Panc1 (cell line): ENCODE results near the gene GNB1. TPM values are rescaled to one million over a fixed set of nuclear protein-coding genes. Genes with fewer than 3 reads are reported as not detected.

Experiments used
- ATAC-seq: fragments of 200-7000 bp; cut with Tn5 transposase; 2 replicates; pipeline ENCODE4 v1.9.1; 2020; ENCODE audit warnings: mild to moderate bottlenecking, moderate library complexity
- BruUV-seq: library from RNA; stranded (reverse); fragments of 400-500 nt; replicated peaks from 2 replicates; lab custom pipeline; 2021; lab: Mats Ljungman, UMichigan
- CTCF ChIA-PET: fragments of 300-600 bp; sonication (Branson Sonifier 250); formaldehyde crosslinking; loops from one replicate; lab custom pipeline; 2022; ENCODE audit warnings: antibody characterized with exemption; lab: Charles Lee
- POLR2A ChIA-PET: fragments of 300-600 bp; sonication (Branson Sonifier 250); formaldehyde crosslinking; loops from one replicate; lab custom pipeline; 2022; ENCODE audit warnings: antibody characterized with exemption; lab: Charles Lee
- DNase-seq: peaks from one replicate; pipeline ENCODE4 v3.0.0-alpha.2; 2010; ENCODE audit warnings: low read depth, low spot score
- H3K27ac ChIP-seq: 2 replicates; pipeline ENCODE4 v1.5.1; 2011; ENCODE audit warnings: mild to moderate bottlenecking, low read length, inconsistent platforms
- H3K27me3 ChIP-seq: fragments of 200-500 bp; sonication (Bioruptor generic); 2 replicates; pipeline ENCODE4 v1.6.0; 2014; ENCODE audit warnings: low read length, inconsistent platforms; ENCODE audit not compliant: control insufficient read depth, insufficient read depth
- H3K36me3 ChIP-seq: fragments of 200-500 bp; sonication (Bioruptor generic); 2 replicates; pipeline ENCODE4 v1.5.1; 2014; ENCODE audit warnings: inconsistent platforms, mild to moderate bottlenecking, low read length, moderate library complexity; ENCODE audit not compliant: control insufficient read depth, insufficient read depth
- H3K4me1 ChIP-seq: 2 replicates; pipeline ENCODE4 v1.5.1; 2011; ENCODE audit warnings: inconsistent platforms, mild to moderate bottlenecking, low read length, moderate library complexity; ENCODE audit not compliant: control insufficient read depth, insufficient read depth
- H3K4me3 ChIP-seq, 2 experiments: 2 replicates each; pipeline ENCODE4 v1.5.1; 2011 to 2012; ENCODE audit warnings: low read depth in 2 of 2, low read length in 2 of 2, mild to moderate bottlenecking in 2 of 2, inconsistent platforms in 1 of 2, moderate library complexity in 1 of 2
- H3K9me3 ChIP-seq: fragments of 200-500 bp; sonication (Bioruptor generic); 2 replicates; pipeline ENCODE4 v1.5.1; 2014; ENCODE audit warnings: low read depth, mild to moderate bottlenecking, inconsistent platforms, low read length, moderate library complexity; ENCODE audit not compliant: control insufficient read depth, insufficient read depth
- POLR2AphosphoS5 ChIP-seq: IDR thresholded peaks from 2 replicates; pipeline ENCODE4 v1.6.1; 2012; ENCODE audit warnings: mild to moderate bottlenecking, low read depth, low read length, moderate library complexity
- SIN3A ChIP-seq: IDR thresholded peaks from 2 replicates; pipeline ENCODE4 v1.6.1; 2012; ENCODE audit warnings: low read depth, mild to moderate bottlenecking, low read length, moderate library complexity, borderline replicate concordance; ENCODE audit not compliant: insufficient read depth
- TCF7L2 ChIP-seq: IDR thresholded peaks from 2 replicates; pipeline ENCODE4 v1.6.1; 2011; ENCODE audit warnings: mild to moderate bottlenecking, low read depth, low read length, inconsistent platforms
- in situ Hi-C: cut with HindIII; loops from 2 replicates; pipeline ENCODE4 v1.10.0; 2016; ENCODE audit warnings: low sequenced_read_pairs, low pct_unique_long_range_greater_than_20kb
- intact Hi-C: fragments of 100-400 bp; cut with micrococcal nuclease; formaldehyde crosslinking; loops from one replicate; pipeline ENCODE4 v1.10.0; 2022; ENCODE audit not compliant: unreplicated experiment
- total RNA-seq: library from RNA; stranded (reverse); gene quantifications from one replicate; pipeline ENCODE4 v1.2.1, GENCODE V29; 2021; ENCODE audit not compliant: unreplicated experiment
- TF ChIP-seq, protein P1 (sequence below): fragments of 450-650 bp; IDR thresholded peaks from 2 replicates; pipeline ENCODE4 v1.5.1; 2017; ENCODE audit warnings: mild to moderate bottlenecking
- TF ChIP-seq, protein P2 (sequence below), 2 experiments: IDR thresholded peaks; 2 replicates each; pipeline ENCODE4 v1.6.1; 2011 to 2012; ENCODE audit warnings: low read depth in 2 of 2, control low read depth in 1 of 2, low read length in 1 of 2, mild to moderate bottlenecking in 1 of 2, moderate library complexity in 1 of 2; ENCODE audit not compliant: insufficient read depth in 1 of 2

GNB1 gene
- total RNA-seq, 1 experiment from 2014 or later: 499 TPM

DNA sequence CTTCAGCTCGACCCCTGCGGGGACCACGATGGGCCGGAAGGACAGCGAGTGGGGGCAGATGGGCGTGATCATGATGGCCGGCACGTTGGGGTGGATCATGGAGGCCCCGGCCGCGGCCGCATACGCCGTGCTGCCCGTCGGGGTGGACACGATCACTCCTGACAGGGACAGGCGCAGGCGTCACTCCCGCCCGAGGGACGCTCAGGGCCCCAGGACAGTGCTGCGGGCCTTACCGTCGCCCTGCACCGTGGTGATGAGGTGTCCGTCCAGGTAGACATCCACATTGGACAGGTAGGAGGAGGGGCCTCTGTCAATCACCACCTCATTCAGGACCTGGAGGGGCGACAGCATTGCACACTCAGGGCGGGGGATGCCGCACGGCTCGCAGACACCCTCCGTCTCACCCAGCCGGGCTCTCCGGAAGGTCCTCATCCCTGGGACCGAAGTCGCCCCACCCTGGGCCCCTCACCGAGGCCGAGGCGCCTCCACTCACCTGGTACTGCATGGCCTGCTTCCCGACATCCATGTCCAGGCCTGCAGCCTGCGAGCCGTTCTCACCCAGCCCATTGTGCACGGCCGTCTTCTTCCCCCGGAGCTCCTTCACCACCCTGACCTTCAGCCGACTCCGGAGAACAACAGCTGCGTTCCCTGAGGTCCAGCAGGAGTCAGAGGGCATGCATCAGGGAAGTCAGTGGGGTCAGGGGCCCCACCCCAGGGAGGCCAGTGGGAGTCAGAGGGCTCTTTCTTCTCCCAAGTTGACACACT lies 136.7 kb downstream of the GNB1 start:
- H3K36me3 ChIP-seq: no peaks in the 10 kb centered on the region
- H3K27ac ChIP-seq: no peak overlapping the region
- ATAC-seq (no peak), DNase-seq (no peak)
- no peaks in the 10 kb centered on the region for H3K27me3 ChIP-seq
- TF ChIP-seq SIN3A (no peak), POLR2AphosphoS5 (no peak), TCF7L2 (no peak)
- TF ChIP-seq, protein P1, sequence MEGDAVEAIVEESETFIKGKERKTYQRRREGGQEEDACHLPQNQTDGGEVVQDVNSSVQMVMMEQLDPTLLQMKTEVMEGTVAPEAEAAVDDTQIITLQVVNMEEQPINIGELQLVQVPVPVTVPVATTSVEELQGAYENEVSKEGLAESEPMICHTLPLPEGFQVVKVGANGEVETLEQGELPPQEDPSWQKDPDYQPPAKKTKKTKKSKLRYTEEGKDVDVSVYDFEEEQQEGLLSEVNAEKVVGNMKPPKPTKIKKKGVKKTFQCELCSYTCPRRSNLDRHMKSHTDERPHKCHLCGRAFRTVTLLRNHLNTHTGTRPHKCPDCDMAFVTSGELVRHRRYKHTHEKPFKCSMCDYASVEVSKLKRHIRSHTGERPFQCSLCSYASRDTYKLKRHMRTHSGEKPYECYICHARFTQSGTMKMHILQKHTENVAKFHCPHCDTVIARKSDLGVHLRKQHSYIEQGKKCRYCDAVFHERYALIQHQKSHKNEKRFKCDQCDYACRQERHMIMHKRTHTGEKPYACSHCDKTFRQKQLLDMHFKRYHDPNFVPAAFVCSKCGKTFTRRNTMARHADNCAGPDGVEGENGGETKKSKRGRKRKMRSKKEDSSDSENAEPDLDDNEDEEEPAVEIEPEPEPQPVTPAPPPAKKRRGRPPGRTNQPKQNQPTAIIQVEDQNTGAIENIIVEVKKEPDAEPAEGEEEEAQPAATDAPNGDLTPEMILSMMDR: no peak
- TF ChIP-seq, protein P2, sequence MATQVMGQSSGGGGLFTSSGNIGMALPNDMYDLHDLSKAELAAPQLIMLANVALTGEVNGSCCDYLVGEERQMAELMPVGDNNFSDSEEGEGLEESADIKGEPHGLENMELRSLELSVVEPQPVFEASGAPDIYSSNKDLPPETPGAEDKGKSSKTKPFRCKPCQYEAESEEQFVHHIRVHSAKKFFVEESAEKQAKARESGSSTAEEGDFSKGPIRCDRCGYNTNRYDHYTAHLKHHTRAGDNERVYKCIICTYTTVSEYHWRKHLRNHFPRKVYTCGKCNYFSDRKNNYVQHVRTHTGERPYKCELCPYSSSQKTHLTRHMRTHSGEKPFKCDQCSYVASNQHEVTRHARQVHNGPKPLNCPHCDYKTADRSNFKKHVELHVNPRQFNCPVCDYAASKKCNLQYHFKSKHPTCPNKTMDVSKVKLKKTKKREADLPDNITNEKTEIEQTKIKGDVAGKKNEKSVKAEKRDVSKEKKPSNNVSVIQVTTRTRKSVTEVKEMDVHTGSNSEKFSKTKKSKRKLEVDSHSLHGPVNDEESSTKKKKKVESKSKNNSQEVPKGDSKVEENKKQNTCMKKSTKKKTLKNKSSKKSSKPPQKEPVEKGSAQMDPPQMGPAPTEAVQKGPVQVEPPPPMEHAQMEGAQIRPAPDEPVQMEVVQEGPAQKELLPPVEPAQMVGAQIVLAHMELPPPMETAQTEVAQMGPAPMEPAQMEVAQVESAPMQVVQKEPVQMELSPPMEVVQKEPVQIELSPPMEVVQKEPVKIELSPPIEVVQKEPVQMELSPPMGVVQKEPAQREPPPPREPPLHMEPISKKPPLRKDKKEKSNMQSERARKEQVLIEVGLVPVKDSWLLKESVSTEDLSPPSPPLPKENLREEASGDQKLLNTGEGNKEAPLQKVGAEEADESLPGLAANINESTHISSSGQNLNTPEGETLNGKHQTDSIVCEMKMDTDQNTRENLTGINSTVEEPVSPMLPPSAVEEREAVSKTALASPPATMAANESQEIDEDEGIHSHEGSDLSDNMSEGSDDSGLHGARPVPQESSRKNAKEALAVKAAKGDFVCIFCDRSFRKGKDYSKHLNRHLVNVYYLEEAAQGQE (IDR thresholded peaks at IDR 0.05; ENCODE audit: insufficient read depth in 1 of 2, low read depth in 2 of 2, low read length in 1 of 2): no peak
- H3K4me3 ChIP-seq: no peak overlapping the region
- no peaks in the 10 kb centered on the region for H3K4me1 ChIP-seq
- no peaks in the 10 kb centered on the region for H3K9me3 ChIP-seq
- in situ Hi-C loops: no loop called here
- no TSS peak for BruUV-seq
- intact Hi-C loops: no loop called here
- CTCF ChIA-PET: interaction anchor here (0.6 kb wide), 1 partner anchor 25 kb away, joined by 8 read pairs; no protein-coding TSS in a partner anchor
- POLR2A ChIA-PET: no interaction called here

DNA sequence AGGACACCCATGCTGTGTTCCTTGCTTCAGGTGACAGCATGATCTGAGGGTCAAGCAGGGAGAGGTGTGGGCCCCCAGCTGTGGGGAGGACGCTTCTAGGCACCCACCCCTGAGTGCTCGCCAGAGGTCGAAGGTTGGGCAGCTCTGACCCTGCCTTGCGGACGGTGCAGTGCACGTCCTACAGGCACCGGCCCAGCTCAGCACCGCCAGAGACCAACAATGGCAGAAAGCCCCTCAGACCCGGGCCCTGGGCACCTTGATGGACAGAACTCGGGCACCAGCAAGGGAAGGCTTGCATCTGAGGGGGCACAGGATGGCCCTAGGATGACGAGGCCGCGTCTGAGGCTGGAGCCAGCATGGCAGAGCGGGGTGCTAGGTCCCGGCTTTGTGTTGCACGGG lies 137.3 kb downstream of the GNB1 start:
- ATAC-seq: no peak; the same call in 1 of the 2 replicates
- TF ChIP-seq POLR2AphosphoS5: no peak
- TF ChIP-seq, protein P1: no peak
- TF ChIP-seq TCF7L2: no peak
- TF ChIP-seq, protein P2 (IDR thresholded peaks at IDR 0.05; ENCODE audit: insufficient read depth in 1 of 2, low read depth in 2 of 2, low read length in 1 of 2): no peak
- no peak for TF ChIP-seq SIN3A
- POLR2A ChIA-PET: no interaction called here
- H3K27ac ChIP-seq: no peak overlapping the region
- H3K9me3 ChIP-seq: no peaks in the 10 kb centered on the region
- no TSS peak for BruUV-seq
- H3K4me1 ChIP-seq: peaks cover 4% of the 10 kb centered on the region; the same call in 1 of the 2 replicates
- no peaks in the 10 kb centered on the region for H3K36me3 ChIP-seq
- intact Hi-C loops (no loop called here), in situ Hi-C loops (no loop called here)
- no peak overlapping the region for H3K4me3 ChIP-seq
- H3K27me3 ChIP-seq: no peaks in the 10 kb centered on the region
- DNase-seq: no peak
- CTCF ChIA-PET: interaction anchor here (0.6 kb wide), 1 partner anchor 152 kb away, joined by 3 read pairs; no protein-coding TSS in a partner anchor
